ENCODE measurements around the gene DGCR2.

DGCR2 gene

DNA sequence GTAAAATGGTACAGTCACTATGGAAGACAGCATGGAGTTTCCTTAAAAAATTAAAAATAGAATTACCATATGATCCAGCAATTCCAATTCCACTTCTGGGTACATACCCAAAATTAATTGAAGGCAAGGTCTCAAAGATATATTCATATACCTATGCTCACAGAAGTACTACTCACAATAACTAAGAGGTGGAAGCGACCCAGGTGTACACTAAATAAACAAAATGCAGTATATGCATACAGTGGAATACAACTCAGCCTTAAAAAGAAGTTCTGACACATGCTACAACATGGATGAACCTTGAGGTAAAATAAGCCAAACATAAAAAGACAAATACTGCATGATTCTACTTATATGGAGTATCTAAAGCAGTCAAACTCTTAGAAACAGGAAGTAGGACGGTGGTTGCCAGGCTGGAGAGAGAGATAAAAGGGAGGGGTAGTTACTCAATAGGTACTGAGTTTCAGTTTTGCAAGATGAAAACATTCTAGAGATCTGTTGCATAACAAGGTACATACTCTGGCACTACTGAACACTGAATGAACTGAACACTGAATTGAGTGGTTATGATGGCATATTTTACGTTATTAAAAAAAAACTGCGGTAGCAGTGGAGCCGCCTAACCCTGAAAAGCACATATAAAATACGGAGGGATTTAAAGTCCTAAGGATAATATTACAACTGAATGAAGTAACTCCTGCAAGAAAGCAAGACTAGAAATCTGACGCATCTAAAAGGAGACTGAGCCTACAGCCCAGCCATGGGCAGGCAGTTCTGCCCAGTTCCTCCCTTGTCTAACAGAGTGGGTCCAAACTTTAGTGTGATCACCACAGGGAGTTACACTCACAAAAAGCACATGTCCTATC is 12.8 kb downstream of the DGCR2 start:
- in situ Hi-C loops (cut with MboI; ENCODE audit: low sequenced_read_pairs): no loop called here

DNA sequence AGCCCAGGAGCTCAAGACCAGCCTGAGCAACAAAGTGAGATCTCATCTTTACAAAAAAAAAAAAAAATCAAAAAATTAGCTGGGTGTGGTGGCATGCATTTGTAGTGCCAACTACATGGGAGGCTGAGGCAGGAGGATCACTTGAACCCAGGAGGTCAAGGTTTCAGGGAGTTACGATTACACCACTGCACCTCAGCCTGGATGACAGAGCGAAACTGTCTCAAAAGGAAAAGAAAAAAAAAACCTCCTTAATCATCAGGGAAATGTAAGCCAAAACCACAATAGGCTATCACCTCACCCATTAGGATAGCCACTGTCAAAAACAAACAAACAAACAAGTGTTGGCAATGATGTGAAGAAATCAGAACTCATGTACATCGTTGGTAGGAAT is 13.4 kb downstream of the DGCR2 start:
- in situ Hi-C loops (cut with MboI; ENCODE audit: low sequenced_read_pairs): no loop called here

DNA sequence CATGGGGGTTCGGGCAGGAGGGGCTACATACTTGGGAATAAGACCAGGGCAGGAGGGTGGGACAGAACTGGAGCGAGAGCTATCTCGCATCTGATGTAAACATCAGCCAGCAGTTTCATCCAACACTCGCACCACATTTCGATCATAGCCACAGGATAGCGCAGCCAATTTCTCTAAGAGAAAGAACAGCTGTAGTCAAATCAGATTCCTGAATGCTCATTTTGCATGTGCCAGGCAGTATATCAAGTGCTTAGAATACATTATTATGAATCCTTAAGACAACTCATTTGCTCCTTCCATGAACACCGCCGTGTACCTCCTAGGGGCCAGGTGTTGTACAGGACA is 14.5 kb downstream of the DGCR2 start:
- in situ Hi-C loops (cut with MboI; ENCODE audit: low sequenced_read_pairs): no loop called here

DNA sequence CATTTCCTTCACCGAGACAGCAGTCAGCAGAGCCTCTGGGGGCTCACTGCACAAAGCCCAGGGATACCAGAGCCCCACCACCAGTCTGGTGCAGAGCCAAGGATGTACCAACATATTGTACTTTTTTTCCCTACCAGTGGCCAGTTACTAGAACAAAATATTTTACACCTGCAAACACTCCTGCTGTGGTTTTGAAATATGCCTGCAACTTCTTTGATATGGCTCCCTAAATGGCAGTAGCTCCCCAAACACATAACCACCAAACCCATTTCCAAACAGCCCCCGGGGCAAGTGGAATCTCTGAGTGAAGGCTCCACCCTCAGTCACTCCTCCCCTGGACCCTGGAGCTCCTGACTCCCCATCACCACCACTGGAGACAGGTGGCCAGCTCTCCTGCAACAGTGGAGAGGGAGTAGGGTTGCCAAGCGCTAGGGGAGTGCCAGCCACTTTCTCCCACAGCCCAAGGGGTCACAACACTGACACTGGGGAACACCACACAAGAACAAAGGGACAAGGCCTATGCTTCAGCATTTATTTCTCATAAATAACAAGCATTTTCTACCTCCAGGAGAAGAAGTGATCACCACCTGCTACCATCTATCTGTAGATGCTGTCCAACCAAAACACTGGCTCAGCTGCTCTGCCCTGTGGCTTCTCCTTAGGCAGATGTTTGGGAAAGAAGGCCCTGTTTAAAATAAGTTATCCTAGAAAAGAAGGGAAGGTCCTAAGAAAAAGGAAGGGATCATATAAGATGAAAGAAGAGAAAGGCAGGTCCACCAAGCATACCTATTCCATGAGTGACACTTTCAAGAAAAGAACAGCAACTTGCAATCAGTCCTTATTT is 15.1 kb downstream of the DGCR2 start:
- in situ Hi-C loops (cut with MboI; ENCODE audit: low sequenced_read_pairs): no loop called here

DNA sequence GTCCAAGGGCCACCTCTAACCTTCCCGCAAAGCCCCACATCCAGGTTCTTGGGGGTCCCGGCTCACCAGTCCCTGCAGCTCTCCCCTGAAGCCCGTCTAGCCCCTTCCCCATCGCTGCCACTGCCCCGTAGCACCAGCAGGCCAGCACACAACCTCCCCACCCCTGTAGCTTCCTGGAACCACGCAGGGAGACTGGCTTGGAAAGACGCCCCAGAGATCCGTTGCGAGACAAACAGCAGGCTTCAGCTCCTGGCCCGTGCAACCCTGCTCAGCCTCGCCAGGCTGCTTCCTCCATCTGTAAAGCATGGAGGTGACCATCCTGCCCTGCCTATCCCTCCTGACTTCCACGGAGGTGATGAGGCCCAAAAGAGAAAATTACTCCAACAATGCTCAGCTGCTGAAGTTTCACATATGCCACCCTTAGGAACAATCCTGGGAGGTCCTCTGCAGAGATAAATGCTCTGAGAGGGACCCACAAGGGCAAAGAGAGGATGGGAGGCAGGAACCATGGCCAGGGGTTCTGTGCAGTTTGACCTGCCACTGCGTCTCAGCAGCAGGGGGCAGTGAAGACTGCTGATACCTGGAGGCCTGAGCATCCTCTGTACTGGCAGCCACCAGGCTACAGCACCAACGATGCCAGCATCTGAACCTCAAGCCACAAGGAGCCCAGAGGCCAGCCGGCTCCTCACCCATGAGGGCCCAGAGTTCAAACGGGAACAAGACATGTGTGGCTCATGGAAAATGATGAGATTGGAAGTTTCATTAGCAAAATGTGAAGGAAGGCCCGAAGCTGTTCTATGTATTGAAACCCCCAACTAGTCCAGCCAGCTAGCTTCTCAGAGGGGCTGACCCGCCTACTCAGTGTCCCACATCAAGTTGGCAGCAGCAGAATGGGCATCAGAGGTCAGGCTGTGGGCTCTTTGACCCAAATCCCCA is 16.1 kb downstream of the DGCR2 start:
- in situ Hi-C loops (cut with MboI; ENCODE audit: low sequenced_read_pairs): no loop called here

GRCh38 chr22:19105456-19105855 is 16.8 kb downstream of the DGCR2 start:
- in situ Hi-C loops (cut with MboI; ENCODE audit: low sequenced_read_pairs): no loop called here

- in situ Hi-C loops (cut with MboI; ENCODE audit: low sequenced_read_pairs): no loop called here
Observed at GRCh38 chr22:19103880-19104821, 18.1 kb downstream of the DGCR2 start.

GRCh38 chr22:19098157-19098556 is 24.1 kb downstream of the DGCR2 start:
- in situ Hi-C loops (cut with MboI; ENCODE audit: low sequenced_read_pairs): no loop called here

DNA sequence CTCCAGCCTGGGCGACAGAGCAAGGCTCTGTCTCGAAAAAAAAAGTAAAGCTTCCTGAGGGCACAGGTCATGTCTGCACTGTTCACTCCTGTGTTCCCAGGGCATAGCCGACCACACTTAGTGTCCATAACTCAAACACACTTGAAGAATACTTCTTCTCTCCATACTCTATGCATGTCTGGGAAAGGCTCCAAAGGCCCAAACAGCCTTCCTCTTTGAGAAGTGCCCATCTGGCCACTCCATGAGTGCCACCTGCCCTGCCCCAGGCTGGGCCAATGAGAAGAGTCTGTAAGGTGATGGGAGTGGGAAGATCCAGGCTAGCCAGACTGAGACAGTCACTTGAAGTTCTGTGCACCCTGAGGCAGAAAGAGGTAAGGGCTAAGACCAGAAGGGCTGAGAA is 24.7 kb downstream of the DGCR2 start:
- in situ Hi-C loops (cut with MboI; ENCODE audit: low sequenced_read_pairs): no loop called here

DNA sequence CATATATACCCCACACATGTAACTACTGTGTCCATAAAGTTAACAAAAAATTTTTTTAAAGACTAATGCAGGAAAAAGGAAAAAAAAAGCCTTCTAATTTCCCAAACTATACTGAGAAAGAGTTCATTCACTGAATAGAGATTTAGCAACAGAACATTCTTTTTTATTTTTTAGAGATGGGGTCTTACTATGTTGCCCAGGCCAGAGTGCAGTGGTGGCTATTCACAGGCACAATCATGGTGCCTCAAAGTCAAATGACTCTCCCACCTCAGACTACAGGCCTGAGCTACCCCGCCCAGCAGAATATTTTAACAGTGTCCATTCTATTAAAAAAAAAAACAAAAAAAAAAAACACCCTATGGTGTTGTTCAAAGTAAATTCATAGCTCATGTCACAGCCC is 25.7 kb downstream of the DGCR2 start:
- in situ Hi-C loops (cut with MboI; ENCODE audit: low sequenced_read_pairs): no loop called here

- in situ Hi-C loops (cut with MboI; ENCODE audit: low sequenced_read_pairs): no loop called here
Observed at GRCh38 chr22:19094393-19094997, 27.7 kb downstream of the DGCR2 start.

DNA sequence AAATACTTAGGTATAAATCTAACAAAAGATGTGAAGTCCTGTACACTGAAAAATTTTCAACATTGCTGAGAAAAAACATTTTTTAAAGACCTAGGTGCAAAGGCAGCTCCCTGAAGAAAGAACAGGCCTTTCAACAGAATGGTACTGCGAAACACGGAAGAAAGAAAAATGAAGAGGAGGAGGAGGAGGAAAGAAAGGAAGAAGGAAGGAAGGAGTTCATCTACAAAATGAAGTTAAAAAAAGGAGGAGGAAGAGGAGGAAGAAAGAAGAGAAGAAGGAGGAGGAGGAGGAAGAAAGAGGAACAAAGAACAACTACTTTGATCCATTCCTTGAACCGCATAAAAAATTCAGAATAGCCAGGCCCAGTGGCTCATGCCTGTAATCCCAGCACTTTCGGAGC is 29.5 kb downstream of the DGCR2 start:
- in situ Hi-C loops (cut with MboI; ENCODE audit: low sequenced_read_pairs): no loop called here

DNA sequence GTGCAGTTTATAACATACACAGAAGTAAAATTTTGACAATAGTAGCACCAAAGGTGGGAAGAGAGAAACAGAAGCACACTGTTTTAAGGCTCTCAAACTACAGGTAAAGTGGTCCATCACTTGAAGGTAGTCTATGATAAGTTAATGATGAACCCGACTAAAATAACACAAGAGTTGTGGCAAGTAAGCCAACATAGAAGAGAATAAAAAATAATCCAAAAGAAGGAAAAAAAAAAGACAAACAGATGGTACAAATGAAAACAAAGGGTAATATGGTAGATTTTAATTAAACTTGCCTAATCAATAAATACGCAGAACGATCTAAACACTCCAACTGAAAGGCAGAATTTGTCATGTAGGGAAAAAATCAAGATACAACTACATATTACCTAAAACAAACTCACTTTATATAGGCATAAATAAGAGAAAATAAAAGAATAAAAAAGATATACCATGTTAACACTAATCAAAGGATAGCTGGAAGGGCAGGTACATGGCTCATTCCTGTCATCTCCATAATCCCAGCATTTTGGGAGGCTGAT is 31.6 kb downstream of the DGCR2 start:
- in situ Hi-C loops (cut with MboI; ENCODE audit: low sequenced_read_pairs): no loop called here

- in situ Hi-C loops (cut with MboI; ENCODE audit: low sequenced_read_pairs): no loop called here
Observed at GRCh38 chr22:19090183-19090582, 32.0 kb downstream of the DGCR2 start.

- in situ Hi-C loops (cut with MboI; ENCODE audit: low sequenced_read_pairs): no loop called here
Observed at GRCh38 chr22:19088866-19089595, 33.2 kb downstream of the DGCR2 start.

DNA sequence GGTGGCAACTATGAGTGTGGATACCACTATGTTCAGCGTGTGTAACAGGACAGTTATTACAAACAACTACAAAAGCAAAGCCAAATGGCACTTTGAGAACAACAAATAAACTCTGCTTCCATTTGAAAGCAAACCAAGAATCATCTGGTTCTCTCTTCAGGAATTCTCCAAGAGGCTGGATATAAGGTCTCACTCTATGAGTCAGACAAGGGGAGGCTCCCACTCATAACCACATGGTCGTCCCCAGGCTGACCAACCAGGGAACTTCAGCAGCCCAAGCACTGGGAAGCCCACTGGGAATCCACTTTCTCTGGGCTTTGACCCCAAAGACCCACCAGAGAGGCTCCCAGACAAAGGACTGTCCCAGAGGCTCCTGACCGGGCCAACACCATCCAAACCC is 35.3 kb downstream of the DGCR2 start:
- in situ Hi-C loops (cut with MboI; ENCODE audit: low sequenced_read_pairs): no loop called here

- in situ Hi-C loops (cut with MboI; ENCODE audit: low sequenced_read_pairs): no loop called here
Observed at GRCh38 chr22:19086417-19086816, 35.8 kb downstream of the DGCR2 start.

DNA sequence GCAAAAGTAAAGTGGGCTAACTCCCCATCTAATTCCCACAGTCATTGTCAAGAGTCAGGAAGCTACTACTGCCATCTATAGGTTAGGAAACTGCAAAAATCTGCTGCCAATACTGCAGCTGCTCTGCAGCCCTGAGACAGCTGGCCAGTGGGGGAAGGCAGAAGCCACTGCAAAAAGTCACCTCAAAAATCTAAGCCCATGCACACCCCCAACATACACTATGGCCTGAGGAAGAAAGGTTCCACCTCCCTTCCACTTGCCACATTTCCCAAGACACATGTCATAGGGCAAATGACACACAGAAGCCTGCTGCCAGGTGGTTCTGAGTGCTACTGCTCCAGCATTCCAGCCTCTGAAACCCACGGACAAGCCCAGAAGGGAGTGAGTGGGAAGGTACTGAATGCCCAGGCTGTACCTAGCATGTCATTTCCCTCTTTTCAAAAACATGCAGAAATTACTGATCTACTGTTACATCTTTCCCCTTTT is 36.9 kb downstream of the DGCR2 start:
- in situ Hi-C loops (cut with MboI; ENCODE audit: low sequenced_read_pairs): no loop called here

Data from hTERT RPE-1 (cell line).